ENCODE measurements around the gene LDAH. TPM values are rescaled to one million over a fixed set of nuclear protein-coding genes. Genes with fewer than 3 reads are reported as not detected.

Gene LDAH
- 19.2 TPM for polyA plus RNA-seq (2012; ENCODE audit: insufficient read depth, insufficient read length)

- H3K4me3 ChIP-seq (ENCODE audit: low read length): peak within 1 kb of the TSS; percentile 98
- DNase-seq (ENCODE audit: low read depth, low spot score): peak; percentile 78
Measured at GRCh38 chr2:20822535-20823490, at the start of gene LDAH. Gene LDAH, minus strand, starts transcription at chr2:20823101. Its CDS starts 21,638 bp downstream, at chr2:20801463.

- peak; percentile 49 for DNase-seq (ENCODE audit: low read depth, low spot score)
- no peak overlapping the region for H3K4me3 ChIP-seq (ENCODE audit: low read length)
Measured at GRCh38 chr2:20868377-20868776, 45.5 kb upstream of the LDAH start.

GRCh38 chr2:20862850-20863249, 39.9 kb upstream of the LDAH start:
- DNase-seq (ENCODE audit: low read depth, low spot score): no peak
- no peak overlapping the region for H3K4me3 ChIP-seq (ENCODE audit: low read length)

GRCh38 chr2:20855456-20855855, 32.6 kb upstream of the LDAH start:
- no peak overlapping the region for H3K4me3 ChIP-seq (ENCODE audit: low read length)
- DNase-seq (ENCODE audit: low read depth, low spot score): no peak

- DNase-seq (ENCODE audit: low read depth, low spot score): no peak
- H3K4me3 ChIP-seq (ENCODE audit: low read length): no peak overlapping the region
Measured at GRCh38 chr2:20852670-20853069, 29.8 kb upstream of the LDAH start.

GRCh38 chr2:20852139-20852538, 29.2 kb upstream of the LDAH start:
- no peak overlapping the region for H3K4me3 ChIP-seq (ENCODE audit: low read length)
- no peak for DNase-seq (ENCODE audit: low read depth, low spot score)

GRCh38 chr2:20844246-20844645, 21.3 kb upstream of the LDAH start:
- no peak overlapping the region for H3K4me3 ChIP-seq (ENCODE audit: low read length)
- no peak for DNase-seq (ENCODE audit: low read depth, low spot score)

GRCh38 chr2:20839052-20839451, 16.2 kb upstream of the LDAH start:
- no peak for DNase-seq (ENCODE audit: low read depth, low spot score)
- H3K4me3 ChIP-seq (ENCODE audit: low read length): no peak overlapping the region

GRCh38 chr2:20838016-20838415, 15.1 kb upstream of the LDAH start:
- no peak overlapping the region for H3K4me3 ChIP-seq (ENCODE audit: low read length)
- no peak for DNase-seq (ENCODE audit: low read depth, low spot score)

GRCh38 chr2:20836521-20836920, 13.6 kb upstream of the LDAH start:
- H3K4me3 ChIP-seq (ENCODE audit: low read length): no peak overlapping the region
- no peak for DNase-seq (ENCODE audit: low read depth, low spot score)

- no peak overlapping the region for H3K4me3 ChIP-seq (ENCODE audit: low read length)
- DNase-seq (ENCODE audit: low read depth, low spot score): no peak
Measured at GRCh38 chr2:20834331-20834730, 11.4 kb upstream of the LDAH start.

- H3K4me3 ChIP-seq (ENCODE audit: low read length): no peak overlapping the region
- DNase-seq (ENCODE audit: low read depth, low spot score): no peak
Measured at GRCh38 chr2:20832606-20833005, 9.7 kb upstream of the LDAH start.

GRCh38 chr2:20829861-20830260, 7.0 kb upstream of the LDAH start:
- H3K4me3 ChIP-seq (ENCODE audit: low read length): no peak overlapping the region
- no peak for DNase-seq (ENCODE audit: low read depth, low spot score)

GRCh38 chr2:20823917-20824316, 1.0 kb upstream of the LDAH start:
- H3K4me3 ChIP-seq (ENCODE audit: low read length): no peak overlapping the region
- DNase-seq (ENCODE audit: low read depth, low spot score): no peak

GRCh38 chr2:20818820-20819219, 4.1 kb downstream of the LDAH start:
- no peak overlapping the region for H3K4me3 ChIP-seq (ENCODE audit: low read length)
- DNase-seq (ENCODE audit: low read depth, low spot score): no peak

GRCh38 chr2:20815216-20815615, 7.7 kb downstream of the LDAH start:
- no peak overlapping the region for H3K4me3 ChIP-seq (ENCODE audit: low read length)
- DNase-seq (ENCODE audit: low read depth, low spot score): no peak

GRCh38 chr2:20812779-20813178, 10.1 kb downstream of the LDAH start:
- DNase-seq (ENCODE audit: low read depth, low spot score): no peak

GRCh38 chr2:20806286-20806685, 16.6 kb downstream of the LDAH start:
- H3K4me3 ChIP-seq (ENCODE audit: low read length): no peak overlapping the region
- DNase-seq (ENCODE audit: low read depth, low spot score): no peak

More at GRCh38 chr2:20812779-20813178, 10.1 kb downstream of the LDAH start:
- no peak overlapping the region for H3K4me3 ChIP-seq (ENCODE audit: low read length)

- DNase-seq (ENCODE audit: low read depth, low spot score): no peak
- H3K4me3 ChIP-seq (ENCODE audit: low read length): no peak overlapping the region
Measured at GRCh38 chr2:20803974-20804373, 18.9 kb downstream of the LDAH start.

GRCh38 chr2:20803226-20803682, 19.6 kb downstream of the LDAH start:
- DNase-seq (ENCODE audit: low read depth, low spot score): no peak

GRCh38 chr2:20797096-20797495, 25.8 kb downstream of the LDAH start:
- no peak overlapping the region for H3K4me3 ChIP-seq (ENCODE audit: low read length)
- DNase-seq (ENCODE audit: low read depth, low spot score): no peak

More at GRCh38 chr2:20803226-20803682, 19.6 kb downstream of the LDAH start:
- H3K4me3 ChIP-seq (ENCODE audit: low read length): no peak overlapping the region
